Ishikawa (cell line): ENCODE measurements around the gene HOXA10.

Source experiments
- CEBPB ChIP-seq: IDR thresholded peaks from 2 replicates; pipeline ENCODE4 v1.6.1; 2012
- CREB1 ChIP-seq: IDR thresholded peaks from 2 replicates; pipeline ENCODE4 v1.6.1; 2012; ENCODE audit warnings: low read depth
- EGR1 ChIP-seq: IDR thresholded peaks from 2 replicates; pipeline ENCODE4 v1.6.1; 2012
- EP300 ChIP-seq: IDR thresholded peaks from 2 replicates; pipeline ENCODE4 v1.6.1; 2012; ENCODE audit warnings: borderline replicate concordance
- FOXM1 ChIP-seq: IDR thresholded peaks from 2 replicates; pipeline ENCODE4 v1.6.1; 2012; ENCODE audit warnings: low read depth, borderline replicate concordance
- NFIC ChIP-seq: IDR thresholded peaks from 2 replicates; pipeline ENCODE4 v1.6.1; 2012
- RAD21 ChIP-seq: IDR thresholded peaks from 2 replicates; pipeline ENCODE4 v1.6.1; 2012; ENCODE audit warnings: low read depth
- TAF1 ChIP-seq: IDR thresholded peaks from 2 replicates; pipeline ENCODE4 v1.6.1; 2012; ENCODE audit warnings: low read depth, mild to moderate bottlenecking
- TCF12 ChIP-seq: IDR thresholded peaks from 2 replicates; pipeline ENCODE4 v1.6.1; 2012; ENCODE audit warnings: low read depth
- TEAD4 ChIP-seq: IDR thresholded peaks from 2 replicates; pipeline ENCODE4 v1.6.1; 2012
- YY1 ChIP-seq: IDR thresholded peaks from 2 replicates; pipeline ENCODE4 v1.6.1; 2012; ENCODE audit warnings: low read depth
- ZBTB7A ChIP-seq: IDR thresholded peaks from 2 replicates; pipeline ENCODE4 v1.6.1; 2012; ENCODE audit warnings: low read depth
- TF ChIP-seq, protein P1 (sequence below): IDR thresholded peaks from 2 replicates; pipeline ENCODE4 v1.6.1; 2012
- TF ChIP-seq, protein P2 (sequence below): IDR thresholded peaks from 2 replicates; pipeline ENCODE4 v1.6.1; 2012
- TF ChIP-seq, protein P3 (sequence below): IDR thresholded peaks from 2 replicates; pipeline ENCODE4 v1.6.1; 2012; ENCODE audit warnings: low read depth, mild to moderate bottlenecking

HOXA10 gene

DNA sequence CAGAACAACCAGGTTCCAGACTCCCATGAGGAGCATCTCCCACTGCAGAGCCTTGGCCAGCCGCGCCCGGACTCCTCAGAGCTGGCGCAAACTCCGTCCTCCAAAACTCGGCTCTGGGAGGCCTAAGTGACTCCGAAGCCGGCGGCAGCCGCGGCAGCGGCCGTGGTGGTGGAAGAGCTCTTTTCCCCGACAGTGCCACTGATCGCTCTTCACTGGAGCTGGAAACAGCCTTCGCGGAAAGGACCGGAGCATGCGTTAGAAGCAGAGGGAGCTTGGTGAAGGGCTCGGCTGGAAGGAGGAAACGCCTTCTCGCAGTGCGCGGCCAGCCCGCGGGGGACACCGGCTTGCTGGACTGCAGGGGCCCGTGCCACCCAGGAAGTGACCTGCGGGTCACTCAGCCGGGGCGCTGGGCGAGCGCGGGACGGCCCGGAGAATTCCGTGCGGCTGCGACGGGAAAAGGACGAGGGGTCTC, 30.8 kb upstream of the HOXA10 start:
- TF ChIP-seq YY1 (no peak), RAD21 (no peak), TAF1 (no peak), EP300 (no peak), TCF12 (no peak), EGR1 (no peak), FOXM1 (no peak), CREB1 (no peak), ZBTB7A (no peak), CEBPB (no peak), TEAD4 (no peak)
- TF ChIP-seq, protein P1, sequence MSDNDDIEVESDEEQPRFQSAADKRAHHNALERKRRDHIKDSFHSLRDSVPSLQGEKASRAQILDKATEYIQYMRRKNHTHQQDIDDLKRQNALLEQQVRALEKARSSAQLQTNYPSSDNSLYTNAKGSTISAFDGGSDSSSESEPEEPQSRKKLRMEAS: no peak
- TF ChIP-seq, protein P2, sequence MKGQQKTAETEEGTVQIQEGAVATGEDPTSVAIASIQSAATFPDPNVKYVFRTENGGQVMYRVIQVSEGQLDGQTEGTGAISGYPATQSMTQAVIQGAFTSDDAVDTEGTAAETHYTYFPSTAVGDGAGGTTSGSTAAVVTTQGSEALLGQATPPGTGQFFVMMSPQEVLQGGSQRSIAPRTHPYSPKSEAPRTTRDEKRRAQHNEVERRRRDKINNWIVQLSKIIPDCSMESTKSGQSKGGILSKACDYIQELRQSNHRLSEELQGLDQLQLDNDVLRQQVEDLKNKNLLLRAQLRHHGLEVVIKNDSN: no peak
- TF ChIP-seq, protein P3, sequence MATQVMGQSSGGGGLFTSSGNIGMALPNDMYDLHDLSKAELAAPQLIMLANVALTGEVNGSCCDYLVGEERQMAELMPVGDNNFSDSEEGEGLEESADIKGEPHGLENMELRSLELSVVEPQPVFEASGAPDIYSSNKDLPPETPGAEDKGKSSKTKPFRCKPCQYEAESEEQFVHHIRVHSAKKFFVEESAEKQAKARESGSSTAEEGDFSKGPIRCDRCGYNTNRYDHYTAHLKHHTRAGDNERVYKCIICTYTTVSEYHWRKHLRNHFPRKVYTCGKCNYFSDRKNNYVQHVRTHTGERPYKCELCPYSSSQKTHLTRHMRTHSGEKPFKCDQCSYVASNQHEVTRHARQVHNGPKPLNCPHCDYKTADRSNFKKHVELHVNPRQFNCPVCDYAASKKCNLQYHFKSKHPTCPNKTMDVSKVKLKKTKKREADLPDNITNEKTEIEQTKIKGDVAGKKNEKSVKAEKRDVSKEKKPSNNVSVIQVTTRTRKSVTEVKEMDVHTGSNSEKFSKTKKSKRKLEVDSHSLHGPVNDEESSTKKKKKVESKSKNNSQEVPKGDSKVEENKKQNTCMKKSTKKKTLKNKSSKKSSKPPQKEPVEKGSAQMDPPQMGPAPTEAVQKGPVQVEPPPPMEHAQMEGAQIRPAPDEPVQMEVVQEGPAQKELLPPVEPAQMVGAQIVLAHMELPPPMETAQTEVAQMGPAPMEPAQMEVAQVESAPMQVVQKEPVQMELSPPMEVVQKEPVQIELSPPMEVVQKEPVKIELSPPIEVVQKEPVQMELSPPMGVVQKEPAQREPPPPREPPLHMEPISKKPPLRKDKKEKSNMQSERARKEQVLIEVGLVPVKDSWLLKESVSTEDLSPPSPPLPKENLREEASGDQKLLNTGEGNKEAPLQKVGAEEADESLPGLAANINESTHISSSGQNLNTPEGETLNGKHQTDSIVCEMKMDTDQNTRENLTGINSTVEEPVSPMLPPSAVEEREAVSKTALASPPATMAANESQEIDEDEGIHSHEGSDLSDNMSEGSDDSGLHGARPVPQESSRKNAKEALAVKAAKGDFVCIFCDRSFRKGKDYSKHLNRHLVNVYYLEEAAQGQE: no peak

DNA sequence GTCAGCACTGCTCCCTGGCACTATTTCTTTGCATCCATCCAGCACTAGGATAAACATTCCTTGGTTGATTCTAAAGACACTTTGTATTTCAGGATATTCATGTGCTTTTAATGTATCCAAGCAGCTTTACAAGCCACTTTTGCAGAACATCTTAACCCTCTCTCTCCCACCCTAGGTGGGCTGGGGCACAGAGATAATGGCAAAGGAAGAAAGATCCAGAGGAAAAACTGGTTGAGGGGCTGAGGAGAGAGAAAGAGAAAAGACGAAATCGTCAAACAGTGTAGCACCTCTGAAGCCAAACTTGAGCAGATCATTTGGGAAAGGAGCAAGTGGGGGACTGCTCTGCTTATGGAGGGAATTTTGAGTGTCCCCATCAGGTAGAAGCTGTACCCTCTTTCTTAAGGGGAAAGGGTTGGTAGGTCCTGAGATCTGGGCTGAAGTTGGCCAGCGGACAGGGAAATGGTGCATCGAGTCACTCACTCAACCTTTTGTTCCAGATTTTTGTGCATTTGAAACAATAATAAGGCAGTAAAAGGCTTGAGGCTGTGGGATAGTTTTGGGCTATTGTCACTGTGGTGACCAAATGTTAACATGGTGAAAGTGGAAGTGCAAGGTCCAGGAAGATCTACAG, 30.0 kb upstream of the HOXA10 start:
- TF ChIP-seq, protein P1: no peak
- TF ChIP-seq EP300 (no peak), FOXM1 (no peak), CREB1 (no peak), TCF12 (no peak), ZBTB7A (no peak), TAF1 (no peak)
- TF ChIP-seq, protein P2: no peak

DNA sequence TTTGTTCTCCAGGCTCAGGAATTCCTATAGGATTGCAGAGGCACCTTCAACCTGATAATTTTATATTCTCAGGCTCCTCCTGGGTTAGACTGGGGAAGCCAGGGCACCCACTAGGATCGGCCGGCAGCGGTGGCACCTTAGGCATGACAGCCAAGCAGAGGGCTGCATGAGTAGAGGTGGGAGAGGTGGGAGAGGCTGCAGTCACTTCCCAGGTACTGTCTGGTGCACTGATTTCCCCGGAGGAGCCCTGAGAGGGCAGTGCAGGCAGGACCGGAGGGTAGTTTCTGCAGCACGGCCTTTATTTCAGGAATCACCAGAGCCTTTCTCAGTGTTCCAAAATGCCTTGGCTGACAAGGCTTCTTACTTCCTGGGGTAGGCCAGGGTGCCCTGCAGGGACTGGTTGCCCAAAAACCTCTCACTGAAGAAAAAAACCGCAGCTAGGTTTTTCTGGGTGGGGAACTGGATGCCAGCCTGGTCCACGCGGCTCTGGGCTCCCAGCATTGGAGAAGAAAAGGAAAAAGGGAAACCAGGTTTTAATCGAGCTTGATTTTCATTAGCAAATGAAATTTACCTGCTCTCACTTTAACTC, 29.3 kb upstream of the HOXA10 start:
- TF ChIP-seq EGR1: no peak

DNA sequence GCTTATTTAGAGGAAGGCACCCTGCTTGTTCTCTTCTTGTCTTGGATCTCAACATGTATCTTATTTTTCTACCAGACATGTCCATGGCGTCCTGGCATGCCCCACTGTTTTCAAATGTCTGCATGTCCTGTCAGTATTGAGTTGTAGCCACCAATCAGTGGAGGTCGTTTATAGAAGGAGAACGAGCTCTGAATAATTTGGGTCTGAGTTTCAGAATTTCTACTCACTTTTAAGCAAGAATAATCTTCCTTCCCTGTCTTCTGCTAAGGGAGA, 28.7 kb upstream of the HOXA10 start:
- TF ChIP-seq CEBPB: no peak
- no peak for TF ChIP-seq EP300
- no peak for TF ChIP-seq EGR1
- TF ChIP-seq, protein P3: no peak
- TF ChIP-seq TCF12: no peak
- TF ChIP-seq CREB1: no peak
- TF ChIP-seq, protein P2: no peak
- TF ChIP-seq YY1: no peak
- TF ChIP-seq, protein P1: no peak
- no peak for TF ChIP-seq RAD21
- TF ChIP-seq TAF1: no peak
- TF ChIP-seq NFIC: no peak
- no peak for TF ChIP-seq FOXM1

DNA sequence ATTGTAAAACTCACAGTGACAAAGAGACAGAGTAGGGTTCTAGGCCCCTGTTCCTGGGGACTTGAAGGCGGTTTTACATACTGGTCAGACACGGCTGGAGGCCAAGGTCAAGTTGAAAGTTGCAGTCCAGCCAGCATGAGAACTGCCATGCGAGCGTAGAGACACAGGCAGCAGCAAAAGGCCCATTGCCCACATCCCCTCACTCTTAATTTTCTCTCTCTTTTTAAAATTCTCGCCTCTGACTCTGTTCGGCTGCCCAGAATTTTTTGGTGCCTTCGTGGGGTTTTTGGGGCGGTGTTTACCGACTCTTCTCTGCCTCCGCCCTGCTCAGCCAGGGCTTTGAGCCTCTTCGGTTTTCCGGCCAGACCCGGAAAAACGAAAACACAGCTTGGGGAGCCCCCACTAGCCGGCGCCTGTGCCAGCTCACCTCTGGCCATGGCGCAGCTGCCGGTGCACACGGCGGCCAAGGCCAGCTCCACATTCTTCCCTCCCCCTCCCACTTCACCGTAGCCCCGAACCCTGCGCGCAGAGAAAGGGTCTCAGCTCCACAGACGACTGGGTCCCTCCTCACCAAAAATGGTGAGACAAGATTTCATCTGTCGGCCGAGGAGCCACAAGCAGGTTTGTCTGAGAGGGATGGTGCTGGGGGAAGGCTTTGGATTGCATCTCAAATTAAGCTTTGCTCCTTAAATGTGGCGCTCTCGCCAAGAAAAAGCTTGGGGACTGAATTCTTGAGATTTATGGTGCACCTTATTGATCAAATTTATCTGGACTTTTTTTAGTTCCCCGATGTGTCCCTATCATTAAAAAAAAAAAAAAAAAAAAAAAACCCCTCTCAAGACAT, 28.1 kb upstream of the HOXA10 start:
- TF ChIP-seq YY1 (no peak), CREB1 (no peak), TAF1 (no peak), CEBPB (no peak), TEAD4 (no peak), RAD21 (no peak), EGR1 (no peak), ZBTB7A (no peak), TCF12 (no peak), FOXM1 (no peak), NFIC (no peak)
- TF ChIP-seq, protein P2: no peak
- TF ChIP-seq, protein P1: no peak
- TF ChIP-seq, protein P3: no peak
